DND-41 (cell line): ENCODE data around the gene PNPLA4.

ENCODE experiments used
- ATAC-seq: fragments of 200-7000 bp; cut with Tn5 transposase; 3 replicates; pipeline ENCODE4 v1.9.1; 2021; ENCODE audit warnings: low read depth; ENCODE audit not compliant: insufficient read depth
- DNase-seq: peaks from one replicate; pipeline ENCODE4 v3.0.0-alpha.2; 2020
- H2AFZ ChIP-seq: 2 replicates; pipeline ENCODE4 v1.6.0; 2012; ENCODE audit warnings: low read depth, low read length
- H3K27ac ChIP-seq: 2 replicates; pipeline ENCODE4 v1.5.1; 2012; ENCODE audit warnings: low read length, inconsistent platforms
- H3K27me3 ChIP-seq: fragments of 200-600 bp; sonication (generic); 2 replicates; pipeline ENCODE4 v1.6.0; 2012; ENCODE audit warnings: low read length, mild to moderate bottlenecking, inconsistent platforms; ENCODE audit not compliant: insufficient read depth, poor library complexity
- H3K36me3 ChIP-seq: 2 replicates; pipeline ENCODE4 v1.5.1; 2012; ENCODE audit warnings: low read length, inconsistent platforms; ENCODE audit not compliant: insufficient read depth
- H3K4me1 ChIP-seq: 2 replicates; pipeline ENCODE4 v1.5.1; 2012; ENCODE audit warnings: mild to moderate bottlenecking, low read length; ENCODE audit not compliant: insufficient read depth
- H3K4me2 ChIP-seq: 2 replicates; pipeline ENCODE4 v1.6.0; 2012; ENCODE audit warnings: mild to moderate bottlenecking, moderate library complexity, low read length, inconsistent platforms; ENCODE audit not compliant: insufficient read depth
- H3K4me3 ChIP-seq, 2 experiments: fragments of 200-600 bp in 1 of 2; shearing (Covaris generic) in 1 of 2; 2 replicates each; pipeline ENCODE4 v1.5.1; 2012 to 2016; ENCODE audit warnings: inconsistent platforms in 2 of 2, low read length in 2 of 2, mild to moderate bottlenecking in 2 of 2, low read depth in 1 of 2, moderate library complexity in 1 of 2
- H3K79me2 ChIP-seq: 2 replicates; pipeline ENCODE4 v1.6.0; 2012; ENCODE audit warnings: low read length, inconsistent platforms; ENCODE audit not compliant: insufficient read depth
- H3K9ac ChIP-seq: 2 replicates; pipeline ENCODE4 v1.6.0; 2012; ENCODE audit warnings: low read depth, mild to moderate bottlenecking, inconsistent platforms, low read length, moderate library complexity
- H3K9me3 ChIP-seq: 2 replicates; pipeline ENCODE4 v1.5.1; 2012; ENCODE audit warnings: low read length, moderate library complexity, mild to moderate bottlenecking, inconsistent platforms; ENCODE audit not compliant: insufficient read depth, severe bottlenecking
- H4K20me1 ChIP-seq: 2 replicates; pipeline ENCODE4 v1.6.0; 2012; ENCODE audit warnings: low read length; ENCODE audit not compliant: insufficient read depth
- CTCF ChIP-seq: IDR thresholded peaks from 2 replicates; pipeline ENCODE4 v1.5.1; 2012; ENCODE audit warnings: borderline replicate concordance, low read length, moderate library complexity, mild to moderate bottlenecking; ENCODE audit not compliant: poor library complexity, severe bottlenecking; ENCODE audit errors: extremely low read depth
- EZH2 ChIP-seq: IDR thresholded peaks from 3 replicates; pipeline ENCODE4 v1.6.1; 2012; ENCODE audit warnings: borderline replicate concordance, low read depth, mild to moderate bottlenecking, moderate library complexity, low read length, inconsistent platforms; ENCODE audit not compliant: severe bottlenecking

The PNPLA4 gene

GRCh38 chrX:7927259-7928167 is at the start of gene PNPLA4:
Gene PNPLA4, minus strand, starts transcription at chrX:7927413. Its CDS starts 1,294 bp downstream, at chrX:7926119.
- Histone ChIP-seq H3K27ac (no peak within 1 kb of the TSS), H3K9ac (no peak within 1 kb of the TSS), H4K20me1 (no peaks in the 10 kb centered on the region), H3K9me3 (no peaks in the 10 kb centered on the region), H3K36me3 (no peaks in the 10 kb centered on the region), H3K4me1 (peaks cover 14% of the 10 kb centered on the region), H3K4me3 (no peak within 1 kb of the TSS), H3K4me2 (no peak within 1 kb of the TSS), H3K27me3 (no peaks in the 10 kb centered on the region), H2AFZ (no peak within 1 kb of the TSS), H3K79me2 (no peaks in the 10 kb centered on the region)
- no peak for ATAC-seq
- no peak for TF ChIP-seq EZH2
- TF ChIP-seq CTCF: no peak
- no peak for DNase-seq

- H3K27ac ChIP-seq: no peak overlapping the region
- no peaks in the 10 kb centered on the region for H3K9me3 ChIP-seq
- DNase-seq (no peak), ATAC-seq (no peak)
- H3K9ac ChIP-seq: no peak overlapping the region
- no peaks in the 10 kb centered on the region for H3K4me1 ChIP-seq
- H3K4me3 ChIP-seq: no peak overlapping the region
- TF ChIP-seq EZH2 (no peak), CTCF (no peak)
- no peak overlapping the region for H2AFZ ChIP-seq
- no peak overlapping the region for H3K4me2 ChIP-seq
- H3K36me3 ChIP-seq: no peaks in the 10 kb centered on the region
- no peaks in the 10 kb centered on the region for H4K20me1 ChIP-seq
- no peaks in the 10 kb centered on the region for H3K27me3 ChIP-seq
- no peaks in the 10 kb centered on the region for H3K79me2 ChIP-seq
Measured at GRCh38 chrX:7972586-7972985, 45.4 kb upstream of the PNPLA4 start.

- Histone ChIP-seq H3K4me3 (no peak overlapping the region), H3K36me3 (no peaks in the 10 kb centered on the region), H3K27ac (no peak overlapping the region), H3K9me3 (no peaks in the 10 kb centered on the region), H3K4me2 (no peak overlapping the region), H4K20me1 (no peaks in the 10 kb centered on the region), H2AFZ (no peak overlapping the region), H3K79me2 (no peaks in the 10 kb centered on the region), H3K27me3 (no peaks in the 10 kb centered on the region), H3K4me1 (no peaks in the 10 kb centered on the region), H3K9ac (no peak overlapping the region)
- ATAC-seq: no peak
- TF ChIP-seq EZH2: no peak
- no peak for TF ChIP-seq CTCF
- no peak for DNase-seq
Measured at GRCh38 chrX:7970428-7970827, 43.2 kb upstream of the PNPLA4 start.
